GM13977 (cell line): ENCODE data around the gene NKX3-2.

Experiments
- DNase-seq: peaks from one replicate; pipeline ENCODE4 v3.0.0; 2012; ENCODE audit warnings: low spot score
- CTCF ChIP-seq: IDR thresholded peaks from 2 replicates; pipeline ENCODE4 v1.5.1; 2012; ENCODE audit warnings: mild to moderate bottlenecking, control low read depth; ENCODE audit not compliant: insufficient read depth; ENCODE audit errors: extremely low read depth, missing control alignments
- in situ Hi-C: fragments of 300-500 bp; cut with MboI; formaldehyde crosslinking; loops from one replicate; pipeline ENCODE4 v1.12.0; 2022; ENCODE audit warnings: low sequenced_read_pairs, low pct_unique_long_range_greater_than_20kb, mixed read lengths, inconsistent platforms; ENCODE audit not compliant: unreplicated experiment

Gene NKX3-2

GRCh38 chr4:13535118-13535517, 9.2 kb downstream of the NKX3-2 start:
- in situ Hi-C loops = no loop called here
- DNase-seq = peak; percentile 31
- no peak for TF ChIP-seq CTCF

- no peak for TF ChIP-seq CTCF
- in situ Hi-C loops = no loop called here
- DNase-seq = peak; percentile 6
These were observed 9.8 kb downstream of the NKX3-2 start for GRCh38 chr4:13534344-13535063.

- in situ Hi-C loops = no loop called here
- no peak for TF ChIP-seq CTCF
- DNase-seq = peak; percentile 25
These were observed 10.5 kb downstream of the NKX3-2 start for GRCh38 chr4:13533670-13534343.

- in situ Hi-C loops = no loop called here
These were observed 12.7 kb downstream of the NKX3-2 start for GRCh38 chr4:13531625-13531998.

GRCh38 chr4:13530823-13531624, 13.3 kb downstream of the NKX3-2 start:
- peak; percentile 36 for DNase-seq
- in situ Hi-C loops = no loop called here
- TF ChIP-seq CTCF = no peak

More at GRCh38 chr4:13531625-13531998, 12.7 kb downstream of the NKX3-2 start:
- DNase-seq = no peak
- TF ChIP-seq CTCF = no peak

- in situ Hi-C loops = no loop called here
- DNase-seq = peak; percentile 21
- no peak for TF ChIP-seq CTCF
These were observed 15.0 kb downstream of the NKX3-2 start for GRCh38 chr4:13529128-13529919.
